NCI-H2196 (cell line): ENCODE data around the gene SCAMP3.
A peak's percentile ranks its signal among the peaks of the same experiment; 100 is the strongest.

Experiments used
- DNase-seq: peaks from one replicate; lab custom pipeline; 2025; ENCODE audit not compliant: unreplicated experiment; lab: John Stamatoyannopoulos, UW

The SCAMP3 gene

DNA sequence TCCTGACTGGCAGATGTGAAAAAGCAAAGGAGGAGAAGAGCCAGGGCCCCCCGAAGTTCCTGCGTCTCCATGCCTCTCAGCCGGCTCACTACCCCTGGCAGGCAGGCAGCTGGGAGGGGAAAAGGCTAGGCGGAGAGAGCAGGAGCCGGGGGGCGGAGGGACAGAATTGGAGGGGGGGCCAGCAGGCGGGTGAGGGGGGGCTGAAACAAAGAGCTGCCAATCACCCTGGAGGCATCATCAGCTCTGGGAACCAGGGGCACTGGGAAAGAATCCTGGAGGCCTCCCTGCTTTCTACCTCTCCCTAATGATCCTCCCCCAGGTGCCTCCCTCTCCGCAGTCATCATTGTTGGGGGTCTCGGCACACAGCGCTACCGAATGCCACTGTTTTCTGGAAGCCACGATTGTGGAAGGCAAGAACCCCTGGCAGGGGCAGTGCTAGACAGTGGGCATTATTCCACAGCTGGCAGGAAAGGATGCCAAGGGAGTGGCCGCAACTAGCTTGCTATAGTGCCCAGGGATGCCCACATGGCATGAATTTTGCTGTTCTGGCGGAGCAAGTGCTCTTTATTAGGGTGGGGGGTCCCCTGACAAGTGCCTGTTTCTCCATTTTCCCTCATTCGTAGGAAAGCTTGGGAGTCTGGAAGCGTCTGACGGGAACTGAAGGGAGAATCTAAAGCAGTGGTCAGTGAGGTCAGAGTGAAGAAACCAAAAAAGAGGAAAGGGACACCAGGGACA lies 54.2 kb downstream of the SCAMP3 start, which contains the start of gene THBS3:
THBS3 (minus strand) TSS at position 92 of the 735 bp plus-strand sequence; CDS start at position 71, 21 bp downstream.
- peak; percentile 27 for DNase-seq

DNA sequence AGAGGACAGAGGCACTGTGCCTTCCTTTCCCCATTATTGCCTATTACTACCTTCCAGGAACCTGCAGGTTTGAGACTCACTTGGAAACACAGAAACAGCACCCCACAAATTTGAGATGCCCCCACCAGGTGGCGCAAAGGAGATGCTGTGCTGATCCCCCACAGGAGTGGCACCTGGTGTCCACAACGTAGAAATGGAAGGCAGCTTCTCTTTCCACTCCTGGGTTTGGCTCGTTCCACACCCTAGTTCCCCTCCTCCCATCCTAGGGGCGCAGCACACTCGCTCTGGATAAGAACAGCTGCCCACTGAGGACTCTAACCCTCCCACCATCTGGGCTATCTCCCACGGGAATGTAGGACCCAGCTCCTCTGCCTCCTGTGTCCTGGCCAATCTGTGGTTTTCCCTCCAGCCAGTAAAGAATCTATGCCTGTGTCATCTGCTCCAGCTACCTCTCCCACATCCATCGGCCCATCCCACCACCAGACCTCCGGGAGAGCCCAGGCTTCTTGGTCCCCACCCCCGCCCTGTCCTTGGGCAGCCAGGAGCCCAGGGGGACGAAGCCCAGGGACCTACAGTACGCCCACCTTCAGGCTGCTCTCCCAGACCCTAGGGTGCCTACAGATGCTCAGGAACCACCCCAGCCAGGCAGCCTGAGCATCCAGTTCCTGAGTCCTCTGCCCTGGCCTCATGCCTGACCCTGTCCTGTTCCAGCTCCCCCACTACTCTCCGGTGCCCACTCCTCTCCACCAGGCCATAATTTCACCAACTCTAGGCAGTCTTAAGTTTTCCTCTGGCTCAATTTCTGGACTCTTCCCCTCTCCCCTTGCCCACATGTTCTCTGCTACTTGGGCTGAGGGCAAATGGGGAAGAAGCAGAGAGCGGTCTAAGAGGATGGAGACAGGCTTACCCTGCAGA lies 55.0 kb downstream of the SCAMP3 start:
- peak; percentile 82 for DNase-seq
